T47D (cell line): Measurements from ENCODE around the gene RABEPK.
A peak's percentile ranks its signal among the peaks of the same experiment; 100 is the strongest.
"Not testable (repeated sequence)": the region's sequence is repeated elsewhere in the genome, so short reads cannot be mapped to it uniquely, and the experiment has no call there.

ENCODE experiments used
- DNase-seq, 2 experiments: peaks; one replicate each; pipeline versions ENCODE4 v3.0.0 to v3.0.0-alpha.2; 2011 to 2012; ENCODE audit warnings: low read depth in 1 of 2, low spot score in 1 of 2
- JUND ChIP-seq: IDR thresholded peaks from 2 replicates; pipeline ENCODE4 v1.6.1; 2012; ENCODE audit warnings: low read depth
- in situ Hi-C: cut with HindIII; loops from 2 replicates; pipeline ENCODE4 v1.10.0; 2016; ENCODE audit warnings: low sequenced_read_pairs, low pct_unique_long_range_greater_than_20kb

The RABEPK gene

DNA sequence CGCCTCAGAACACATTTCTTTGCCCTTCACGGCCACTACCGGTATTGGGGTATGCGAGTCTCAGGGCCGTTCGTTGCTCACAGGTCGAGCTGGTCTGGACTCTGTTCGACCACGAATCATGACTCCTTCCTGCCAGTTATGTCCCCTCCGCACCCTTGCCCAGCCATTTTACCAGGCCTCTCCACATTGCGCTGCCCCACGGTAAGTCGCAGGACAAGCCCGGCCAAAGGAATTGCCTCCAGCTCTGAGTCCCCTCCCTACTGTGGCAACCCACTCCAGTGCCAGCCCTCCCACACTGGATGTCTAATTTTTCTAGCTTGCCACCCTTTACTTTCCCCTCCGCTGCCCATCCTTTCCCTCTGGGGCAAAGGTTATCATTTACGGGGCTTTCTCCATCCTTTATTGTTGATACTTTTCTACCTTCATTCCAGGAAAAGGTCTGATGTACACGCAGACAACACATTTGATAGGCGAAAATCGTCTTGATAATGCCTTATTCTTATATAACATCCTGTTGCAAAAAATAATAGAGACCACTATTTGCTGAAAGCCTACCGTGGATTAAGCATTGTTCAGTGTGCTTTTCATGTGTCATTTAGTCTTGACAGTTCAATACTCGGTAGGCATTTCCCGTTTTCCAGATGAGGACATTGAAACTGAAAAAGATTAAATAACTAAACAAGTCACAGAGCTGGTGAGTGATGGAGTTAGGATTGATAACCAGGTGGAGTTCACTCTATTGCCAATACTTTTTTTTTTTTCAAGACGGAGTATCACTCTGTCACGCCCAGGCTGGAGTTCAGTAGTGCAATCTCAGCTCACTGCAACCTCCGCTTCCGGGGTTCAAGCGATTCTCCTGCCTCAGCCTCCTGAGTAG is 41.8 kb downstream of the RABEPK start:
- no peak for DNase-seq
- in situ Hi-C loops: no loop called here
- TF ChIP-seq JUND: no peak

DNA sequence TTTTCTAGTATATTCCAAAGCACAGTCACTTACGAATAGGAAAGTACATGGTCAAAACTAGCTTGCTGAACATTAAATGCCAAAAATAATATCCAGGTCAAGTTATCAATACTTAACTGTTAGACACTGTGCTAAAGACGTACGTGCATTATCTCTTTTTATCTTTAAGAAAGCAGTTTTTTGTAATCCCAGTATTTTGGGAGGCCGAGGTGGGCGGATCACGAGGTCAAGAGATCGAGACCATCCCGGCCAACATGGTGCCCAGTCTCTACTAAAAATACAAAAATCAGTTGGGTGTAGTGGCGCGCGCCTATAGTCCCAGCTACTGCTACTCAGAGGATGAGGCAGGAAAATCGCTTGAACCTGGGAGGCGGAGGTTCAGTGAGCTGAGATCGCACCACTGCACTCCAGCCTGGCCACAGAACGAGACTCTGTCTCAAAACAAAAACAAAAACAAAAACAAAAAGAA is 43.5 kb downstream of the RABEPK start:
- no peak for TF ChIP-seq JUND
- in situ Hi-C loops: no loop called here
- DNase-seq: no peak

DNA sequence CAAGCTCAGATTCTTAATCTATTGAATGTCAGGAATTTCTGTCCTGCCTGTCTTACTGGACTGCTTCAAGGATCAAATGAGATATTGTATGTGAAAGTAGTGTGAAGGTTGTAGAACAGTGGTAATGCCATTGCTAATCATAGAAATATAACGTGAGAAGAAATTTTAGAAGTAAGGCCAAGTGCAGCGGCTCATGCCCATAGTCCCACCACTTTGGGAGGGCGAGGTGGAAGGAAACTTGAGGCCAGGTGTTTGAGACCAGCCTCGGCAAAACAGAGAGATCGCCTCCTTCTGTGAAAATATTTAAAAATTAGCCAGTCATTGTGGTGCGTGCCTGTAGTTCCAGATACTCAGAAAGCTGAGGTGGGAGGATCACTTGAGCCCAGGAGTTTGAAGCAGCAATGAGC is 45.9 kb downstream of the RABEPK start:
- in situ Hi-C loops: no loop called here
- TF ChIP-seq JUND: no peak
- no peak for DNase-seq

DNA sequence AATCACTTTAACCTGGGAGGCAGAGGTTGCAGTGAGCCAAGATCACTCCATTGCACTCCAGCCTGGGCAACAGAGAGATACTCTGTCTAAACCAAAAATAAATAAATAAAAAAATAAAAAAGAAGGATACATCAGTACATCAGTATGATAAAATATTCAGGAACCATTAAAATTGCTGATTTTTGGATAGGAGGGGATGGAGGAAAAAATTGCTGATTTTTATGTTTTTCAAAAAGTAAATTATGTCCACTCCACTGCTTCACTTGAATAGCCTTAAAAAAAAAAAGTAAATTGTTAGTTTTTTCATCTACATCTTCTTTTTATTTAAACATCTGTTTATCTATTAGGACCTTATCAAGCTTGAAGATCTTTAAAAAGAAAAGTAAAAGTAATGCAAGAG is 53.9 kb downstream of the RABEPK start:
- DNase-seq: no peak
- no peak for TF ChIP-seq JUND
- in situ Hi-C loops: no loop called here

DNA sequence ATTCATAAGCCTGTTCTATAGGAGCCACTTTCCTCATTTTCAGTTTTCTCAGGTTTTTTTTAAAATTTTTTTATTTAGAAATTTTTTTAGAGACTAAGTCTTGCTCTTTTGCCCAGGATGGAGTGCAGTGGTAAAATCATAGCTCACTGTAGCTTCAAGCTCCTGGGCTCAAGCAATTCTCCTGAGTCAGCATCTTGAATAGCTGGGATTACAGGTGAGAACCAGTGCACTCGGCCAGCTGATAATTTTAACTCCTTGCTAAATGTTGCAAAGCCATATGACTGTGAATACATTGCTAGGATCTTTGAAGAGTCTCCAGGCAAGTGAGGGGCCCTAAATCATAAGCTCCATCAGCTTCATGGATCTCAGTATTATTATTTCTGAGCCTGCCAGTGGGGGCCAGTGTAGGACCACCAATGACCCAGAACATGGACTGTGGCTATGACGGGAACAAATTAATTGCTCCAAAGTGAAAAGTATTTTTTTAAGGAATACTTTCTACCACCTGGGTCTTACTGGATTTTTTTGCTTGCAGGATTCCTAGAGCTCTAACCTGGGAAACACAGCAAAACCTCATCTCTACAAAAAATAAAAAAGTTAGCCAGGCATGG is 55.5 kb downstream of the RABEPK start:
- TF ChIP-seq JUND: no peak
- in situ Hi-C loops: no loop called here
- peak in 1 of 2 experiments; percentile 52 for DNase-seq

DNA sequence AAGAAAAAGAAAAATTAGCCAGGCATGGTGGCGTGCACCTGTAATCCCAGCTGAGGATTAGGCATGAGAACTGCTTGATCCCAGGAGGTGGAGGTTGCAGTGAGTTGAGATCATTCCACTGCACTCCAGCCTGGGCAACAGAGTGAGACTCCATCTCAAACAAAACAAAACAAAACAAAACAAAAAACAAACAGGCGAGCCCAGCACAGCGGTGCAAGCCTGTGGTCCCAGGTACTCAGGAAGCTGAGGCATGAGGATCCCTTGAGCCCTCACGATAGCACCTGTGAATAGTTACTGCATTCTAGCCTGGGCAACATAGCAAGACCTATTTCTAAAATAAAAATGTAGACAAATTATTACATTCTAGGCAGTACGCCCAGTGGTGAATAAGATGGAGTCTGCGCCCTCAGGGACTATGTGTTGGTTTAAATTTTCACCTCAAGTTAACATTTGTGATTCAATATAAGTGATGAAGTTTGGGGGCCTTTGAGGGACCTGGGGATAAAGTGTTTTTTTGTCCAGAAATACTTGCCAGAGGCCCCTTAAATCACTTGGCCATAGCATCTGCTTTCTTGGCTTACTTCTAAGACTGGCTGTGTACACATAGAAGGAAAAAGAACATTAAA is 57.9 kb downstream of the RABEPK start:
- no peak for DNase-seq
- in situ Hi-C loops: no loop called here
- no peak for TF ChIP-seq JUND

DNA sequence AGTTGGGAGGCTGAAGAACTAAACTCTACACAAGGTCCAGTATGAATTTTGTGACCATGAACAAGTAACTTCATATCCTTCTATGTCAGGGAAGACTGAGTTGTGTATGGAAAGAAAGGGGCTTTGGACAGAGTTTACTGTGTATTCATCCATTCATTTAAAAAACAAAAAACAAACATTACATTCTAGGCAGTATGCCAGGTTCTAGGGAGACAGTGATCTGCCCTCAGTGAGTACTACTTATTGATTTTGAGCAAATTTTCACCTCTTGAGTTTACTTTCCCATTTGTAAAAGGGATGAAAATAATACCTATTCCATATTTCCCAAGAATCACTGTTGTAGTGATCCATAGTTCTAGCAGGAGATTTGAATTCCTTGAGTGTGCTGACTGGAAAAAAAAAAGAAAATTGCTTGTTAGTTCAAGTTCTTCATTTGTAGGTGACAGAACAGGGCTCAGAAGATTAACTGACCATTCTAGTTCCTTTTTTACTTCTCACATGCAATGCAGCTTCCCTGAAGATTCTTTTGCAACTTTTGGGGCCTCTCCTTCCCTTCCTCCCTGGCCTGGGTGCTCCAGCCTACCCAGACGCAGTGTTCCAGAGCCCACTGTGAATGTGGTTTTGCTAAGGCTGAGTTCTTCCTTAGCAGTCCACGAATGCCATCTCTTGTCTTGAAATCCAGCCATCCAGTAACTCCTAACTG is 58.6 kb downstream of the RABEPK start:
- DNase-seq: no peak
- in situ Hi-C loops: no loop called here
- TF ChIP-seq JUND: no peak

DNA sequence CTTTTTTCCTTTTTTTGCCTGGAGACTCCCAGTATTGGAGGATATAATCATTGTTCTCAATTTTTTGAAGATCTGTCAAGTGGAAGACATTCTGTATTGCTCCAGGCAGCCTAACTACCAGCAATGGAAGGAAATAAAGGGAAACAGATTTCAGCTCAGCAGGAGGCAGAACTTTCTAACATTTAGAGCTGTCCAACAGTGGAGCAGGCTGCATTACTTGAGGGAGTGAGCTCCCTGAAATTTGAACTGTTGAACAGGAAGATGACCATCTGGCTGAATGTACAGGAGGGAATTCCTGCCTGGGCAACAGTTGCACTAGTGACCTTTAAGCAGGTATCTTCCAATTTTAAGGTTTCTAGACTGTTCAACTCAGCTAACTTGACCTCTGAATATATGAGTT is 60.2 kb downstream of the RABEPK start:
- no peak for TF ChIP-seq JUND
- DNase-seq: peak in 1 of 2 experiments; percentile 73
- in situ Hi-C loops: no loop called here

DNA sequence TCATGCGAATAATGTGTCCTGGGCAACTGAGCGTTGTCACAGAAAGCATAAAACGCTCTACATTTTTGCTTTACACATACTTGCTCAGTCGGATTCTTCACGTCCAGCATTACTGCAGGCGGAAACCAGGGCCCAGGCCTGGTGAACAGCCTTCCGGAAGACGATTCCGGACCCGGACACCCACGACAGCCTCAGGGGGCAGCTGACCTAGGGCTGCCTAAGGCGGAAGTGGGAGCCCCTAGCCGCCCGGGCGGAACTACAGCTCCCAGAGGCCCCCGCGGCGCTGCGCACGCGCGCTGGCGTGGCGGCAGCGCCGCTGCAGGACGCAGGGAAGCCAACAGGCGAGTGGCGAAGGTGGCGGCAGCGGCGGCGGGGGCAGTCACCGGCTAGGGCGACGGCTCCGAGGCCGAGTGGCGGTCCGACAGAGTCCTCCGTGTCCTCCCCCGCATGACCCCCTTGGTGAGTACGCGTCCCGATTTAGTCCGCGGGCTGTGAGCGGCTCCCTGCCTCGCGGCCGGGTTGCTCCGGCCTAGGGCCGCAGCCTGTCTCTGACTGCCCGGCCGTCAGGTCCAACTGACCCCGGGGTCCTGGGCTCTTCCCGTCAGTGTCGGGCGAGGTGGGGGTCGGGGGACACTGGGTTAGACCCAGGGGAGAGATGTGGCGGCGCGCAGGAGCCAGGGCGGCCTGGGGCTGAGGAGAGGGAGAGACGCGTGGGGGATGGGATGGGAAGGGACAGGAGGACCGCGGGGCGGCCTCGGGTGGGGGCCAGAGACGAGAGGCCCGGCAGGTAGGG is 61.4 kb downstream of the RABEPK start, which contains the start of gene GAPVD1:
GAPVD1 (plus strand) TSS at position 326 of the 793 bp plus-strand sequence. CDS start 37,096 bp downstream, outside the sequence.
- peak; percentile 96 to 97 for DNase-seq
- no peak for TF ChIP-seq JUND
- in situ Hi-C loops: no loop called here

DNA sequence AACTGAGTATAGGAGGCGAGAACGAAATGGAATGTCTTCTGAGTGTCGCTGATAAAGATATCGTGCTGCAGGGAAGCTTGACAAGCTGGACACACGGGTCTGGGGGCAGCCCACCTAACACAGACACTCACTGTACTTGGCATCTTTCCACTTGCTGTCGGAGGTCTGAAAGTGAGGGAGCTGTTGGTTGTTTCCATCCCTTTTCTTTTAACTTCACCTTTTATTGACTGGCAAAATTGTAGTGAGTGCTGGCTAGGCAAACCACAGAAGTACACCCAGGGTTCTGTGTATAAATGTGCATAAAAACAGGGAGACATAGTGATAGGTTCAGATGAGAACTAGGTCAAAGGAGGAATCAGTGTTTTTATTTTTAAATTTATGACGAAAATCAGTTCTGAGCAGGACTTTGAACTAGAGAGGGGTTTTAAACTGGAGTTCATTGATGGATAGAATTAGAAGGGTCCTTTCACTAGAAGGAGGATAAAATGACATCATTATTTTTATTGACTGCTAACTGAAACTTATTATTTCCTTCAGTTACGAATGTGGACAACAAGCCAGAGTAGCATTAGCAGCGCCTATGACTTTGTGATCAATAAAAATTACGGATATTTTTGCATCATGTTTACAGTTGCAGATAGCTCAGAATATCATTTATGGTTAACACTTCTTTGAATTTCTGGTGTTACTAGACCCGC is 62.1 kb downstream of the RABEPK start:
- DNase-seq: peak in 1 of 2 experiments; percentile 36
- no peak for TF ChIP-seq JUND
- in situ Hi-C loops: no loop called here

DNA sequence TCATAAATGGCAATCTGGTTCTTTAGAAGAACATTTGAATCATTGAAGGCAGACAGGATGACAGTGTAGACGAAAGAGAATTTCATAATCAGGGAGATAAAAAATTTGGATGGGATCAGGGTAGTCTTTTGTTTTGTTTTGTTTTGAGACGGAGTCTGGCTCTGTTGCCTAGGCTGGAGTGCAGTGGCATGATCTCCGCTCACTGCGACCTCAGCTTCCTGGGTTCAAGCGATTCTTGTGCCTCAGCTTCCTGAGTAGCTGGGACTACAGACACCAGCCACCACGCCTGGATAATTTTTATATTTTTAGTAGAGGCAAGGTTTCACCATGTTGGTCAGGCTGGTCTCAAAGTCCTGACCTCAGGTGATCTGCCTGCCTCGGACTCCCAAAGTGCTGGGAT is 63.7 kb downstream of the RABEPK start:
- DNase-seq, in situ Hi-C loops: not testable (repeated sequence)
